H9 (cell line): ENCODE data around the gene MS4A7. TPM values are rescaled to one million over a fixed set of nuclear protein-coding genes. Genes with fewer than 3 reads are reported as not detected.

Source experiments
- DNase-seq: peaks from one replicate; pipeline ENCODE4 v3.0.0-alpha.2; 2017
- H2AFZ ChIP-seq: one replicate; pipeline ENCODE4 v1.6.1; 2013; ENCODE audit warnings: mild to moderate bottlenecking, low read length, control low read depth, moderate library complexity
- H2AK5ac ChIP-seq: 2 replicates; pipeline ENCODE4 v1.6.1; 2013; ENCODE audit warnings: low read length, control low read depth, mixed read lengths; ENCODE audit not compliant: insufficient read length
- H2BK120ac ChIP-seq: one replicate; pipeline ENCODE4 v1.6.1; 2013; ENCODE audit warnings: low read depth, mild to moderate bottlenecking, low read length, control low read depth, inconsistent platforms; ENCODE audit not compliant: poor library complexity, severe bottlenecking
- H2BK12ac ChIP-seq: 2 replicates; pipeline ENCODE4 v1.6.1; 2013; ENCODE audit warnings: low read length, control low read depth, mixed read lengths, low read depth; ENCODE audit not compliant: insufficient read length
- H2BK15ac ChIP-seq: 2 replicates; pipeline ENCODE4 v1.6.1; 2013; ENCODE audit warnings: low read depth, low read length, control low read depth
- H2BK20ac ChIP-seq: one replicate; pipeline ENCODE4 v1.6.1; 2013; ENCODE audit warnings: low read depth, mild to moderate bottlenecking, low read length, control low read depth, inconsistent platforms; ENCODE audit not compliant: poor library complexity, severe bottlenecking
- H2BK5ac ChIP-seq: 2 replicates; pipeline ENCODE4 v1.6.1; 2013; ENCODE audit warnings: low read length, control low read depth, mixed read lengths; ENCODE audit not compliant: insufficient read length
- H3K14ac ChIP-seq: 2 replicates; pipeline ENCODE4 v1.6.1; 2013; ENCODE audit warnings: low read length, control low read depth; ENCODE audit not compliant: insufficient read depth
- H3K18ac ChIP-seq: 2 replicates; pipeline ENCODE4 v1.6.1; 2013; ENCODE audit warnings: low read depth, mild to moderate bottlenecking, mixed read lengths, low read length, control low read depth; ENCODE audit not compliant: insufficient read length
- H3K23ac ChIP-seq: 2 replicates; pipeline ENCODE4 v1.6.1; 2013; ENCODE audit warnings: low read length, control low read depth, mixed read lengths, low read depth; ENCODE audit not compliant: insufficient read length
- H3K23me2 ChIP-seq: 2 replicates; pipeline ENCODE4 v1.6.1; 2013; ENCODE audit warnings: low read depth, mild to moderate bottlenecking, mixed read lengths, low read length, control low read depth; ENCODE audit not compliant: insufficient read length, poor library complexity, severe bottlenecking
- H3K27ac ChIP-seq: 2 replicates; pipeline ENCODE4 v1.5.1; 2013; ENCODE audit warnings: low read length, control low read depth, mixed read lengths, low read depth; ENCODE audit not compliant: insufficient read length
- H3K27me3 ChIP-seq: 2 replicates; pipeline ENCODE4 v1.6.1; 2013; ENCODE audit warnings: low read length, control low read depth, inconsistent platforms; ENCODE audit not compliant: insufficient read depth
- H3K4ac ChIP-seq: 2 replicates; pipeline ENCODE4 v1.6.1; 2013; ENCODE audit warnings: low read depth, mild to moderate bottlenecking, control low read depth, inconsistent platforms, low read length, moderate library complexity
- H3K4me1 ChIP-seq: 2 replicates; pipeline ENCODE4 v1.6.1; 2013; ENCODE audit warnings: low read length, control low read depth, inconsistent platforms; ENCODE audit not compliant: insufficient read depth
- H3K4me2 ChIP-seq: 2 replicates; pipeline ENCODE4 v1.6.1; 2013; ENCODE audit warnings: low read length, control low read depth, mixed read lengths; ENCODE audit not compliant: insufficient read length, insufficient read depth
- H3K56ac ChIP-seq: 2 replicates; pipeline ENCODE4 v1.6.1; 2013; ENCODE audit warnings: low read depth, mild to moderate bottlenecking, mixed read lengths, low read length, control low read depth; ENCODE audit not compliant: insufficient read length
- H3K79me1 ChIP-seq: 2 replicates; pipeline ENCODE4 v1.6.1; 2013; ENCODE audit warnings: low read depth, mild to moderate bottlenecking, moderate library complexity, low read length, control low read depth, inconsistent platforms; ENCODE audit not compliant: insufficient read depth, poor library complexity, severe bottlenecking
- H3K79me2 ChIP-seq: 2 replicates; pipeline ENCODE4 v1.6.1; 2013; ENCODE audit warnings: low read length, control low read depth, inconsistent platforms; ENCODE audit not compliant: insufficient read depth
- H3K9ac ChIP-seq: 2 replicates; pipeline ENCODE4 v1.6.1; 2013; ENCODE audit warnings: low read length, control low read depth, mixed read lengths; ENCODE audit not compliant: insufficient read length; ENCODE audit errors: extremely low read depth
- H3K9me3 ChIP-seq: one replicate; pipeline ENCODE4 v1.6.1; 2013; ENCODE audit warnings: low read depth, low read length, inconsistent platforms; ENCODE audit not compliant: control insufficient read depth
- H3T11ph ChIP-seq: one replicate; pipeline ENCODE4 v1.6.1; 2013; ENCODE audit warnings: mild to moderate bottlenecking, low read length, control low read depth, inconsistent platforms
- H4K20me1 ChIP-seq: one replicate; pipeline ENCODE4 v1.6.1; 2013; ENCODE audit not compliant: control insufficient read depth, insufficient read length, insufficient read depth
- H4K5ac ChIP-seq: 2 replicates; pipeline ENCODE4 v1.6.1; 2013; ENCODE audit warnings: low read depth, mild to moderate bottlenecking, mixed read lengths, low read length, control low read depth; ENCODE audit not compliant: insufficient read length
- H4K8ac ChIP-seq: replicated peaks from 2 replicates; pipeline ENCODE4 v1.6.1; 2013; ENCODE audit warnings: low read length, control low read depth, mixed read lengths, low read depth; ENCODE audit not compliant: insufficient read length
- H4K91ac ChIP-seq: 2 replicates; pipeline ENCODE4 v1.6.1; 2013; ENCODE audit warnings: low read depth, mild to moderate bottlenecking, moderate library complexity, mixed read lengths, low read length, control low read depth; ENCODE audit not compliant: insufficient read length
- H3K27ac Mint-ChIP-seq, 3 experiments: 2 replicates in 2 of 3; 3 replicates in 1 of 3; pipeline ENCODE4 v1.8.0; 2020 to 2021; ENCODE audit warnings: mixed read lengths in 3 of 3, mild to moderate bottlenecking in 1 of 3, moderate library complexity in 1 of 3
- H3K27me3 Mint-ChIP-seq: 2 replicates; pipeline ENCODE4 v1.8.0; 2021; ENCODE audit warnings: low read depth, mild to moderate bottlenecking, moderate library complexity, mixed read lengths
- H3K36me3 Mint-ChIP-seq, 3 experiments: 2 replicates in 2 of 3; 3 replicates in 1 of 3; pipeline ENCODE4 v1.8.0; 2020 to 2021; ENCODE audit warnings: low read depth in 3 of 3, mixed read lengths in 3 of 3; ENCODE audit not compliant: insufficient read depth in 1 of 3
- H3K4me1 Mint-ChIP-seq, 2 experiments: 2 replicates each; pipeline ENCODE4 v1.8.0; 2020; ENCODE audit warnings: mixed read lengths in 2 of 2
- H3K4me3 Mint-ChIP-seq, 2 experiments: 2 replicates in 1 of 2; 3 replicates in 1 of 2; pipeline ENCODE4 v1.8.0; 2020 to 2021; ENCODE audit warnings: mild to moderate bottlenecking in 2 of 2, mixed read lengths in 2 of 2, moderate library complexity in 1 of 2
- H3K9me3 Mint-ChIP-seq, 2 experiments: 2 replicates in 1 of 2; 3 replicates in 1 of 2; pipeline ENCODE4 v1.8.0; 2020; ENCODE audit warnings: mild to moderate bottlenecking in 2 of 2, mixed read lengths in 2 of 2, moderate library complexity in 1 of 2
- total RNA-seq: library from RNA; stranded (reverse); gene quantifications from 2 replicates; pipeline ENCODE4 v1.2.1, GENCODE V29; 2021
- TF ChIP-seq, protein P1 (sequence below): fragments of 200-600 bp; sonication (generic); conservative IDR thresholded peaks from 3 replicates; pipeline ENCODE4 v1.8.0; 2021; ENCODE audit warnings: antibody characterized with exemption, mild to moderate bottlenecking

The MS4A7 gene
- total RNA-seq, 1 experiment from 2014 or later = not detected

DNA sequence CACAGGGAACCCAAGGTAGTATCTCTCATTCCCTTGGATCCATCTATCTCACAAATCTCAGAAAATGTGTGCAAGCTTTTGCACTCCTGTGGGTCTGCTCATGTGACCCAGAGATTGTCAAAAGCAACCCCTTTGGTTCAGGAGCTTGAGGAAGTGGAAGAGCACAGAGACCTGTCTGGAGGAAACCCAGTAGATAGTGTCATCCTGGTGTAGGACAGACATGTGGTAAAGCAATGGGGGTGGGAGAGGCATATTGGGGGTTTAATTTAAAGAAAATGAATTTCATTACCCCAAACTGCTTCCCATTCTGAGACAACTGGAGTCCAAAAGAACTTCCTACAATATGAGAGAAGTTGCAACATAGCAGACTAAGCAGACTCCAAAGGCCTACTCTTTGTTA, 12.1 kb downstream of the MS4A7 start:
- H3K9me3 ChIP-seq = no peaks in the 10 kb centered on the region
- no peak overlapping the region for H3K18ac ChIP-seq
- Mint-ChIP-seq H3K27me3 (no peaks in the 10 kb centered on the region), H3K4me3 (no peak overlapping the region), H3K27ac (no peak overlapping the region; a peak in 1 of 7 replicates), H3K4me1 (peaks cover 3 to 4% of the 10 kb centered on the region in 2 experiments), H3K9me3 (no peaks in the 10 kb centered on the region), H3K36me3 (no peaks in the 10 kb centered on the region)
- no peaks in the 10 kb centered on the region for H3K79me2 ChIP-seq
- H2BK120ac ChIP-seq = no peak overlapping the region
- H2BK15ac ChIP-seq = no peak overlapping the region
- no peak overlapping the region for H3K56ac ChIP-seq
- no peak for DNase-seq
- H4K8ac ChIP-seq = no peak overlapping the region
- no peaks in the 10 kb centered on the region for H3K79me1 ChIP-seq
- H3K27ac ChIP-seq = no peak overlapping the region
- H2AK5ac ChIP-seq = no peak overlapping the region
- no peaks in the 10 kb centered on the region for H4K20me1 ChIP-seq
- H3K4me2 ChIP-seq = no peak overlapping the region
- no peak overlapping the region for H2BK20ac ChIP-seq
- TF ChIP-seq, protein P1, sequence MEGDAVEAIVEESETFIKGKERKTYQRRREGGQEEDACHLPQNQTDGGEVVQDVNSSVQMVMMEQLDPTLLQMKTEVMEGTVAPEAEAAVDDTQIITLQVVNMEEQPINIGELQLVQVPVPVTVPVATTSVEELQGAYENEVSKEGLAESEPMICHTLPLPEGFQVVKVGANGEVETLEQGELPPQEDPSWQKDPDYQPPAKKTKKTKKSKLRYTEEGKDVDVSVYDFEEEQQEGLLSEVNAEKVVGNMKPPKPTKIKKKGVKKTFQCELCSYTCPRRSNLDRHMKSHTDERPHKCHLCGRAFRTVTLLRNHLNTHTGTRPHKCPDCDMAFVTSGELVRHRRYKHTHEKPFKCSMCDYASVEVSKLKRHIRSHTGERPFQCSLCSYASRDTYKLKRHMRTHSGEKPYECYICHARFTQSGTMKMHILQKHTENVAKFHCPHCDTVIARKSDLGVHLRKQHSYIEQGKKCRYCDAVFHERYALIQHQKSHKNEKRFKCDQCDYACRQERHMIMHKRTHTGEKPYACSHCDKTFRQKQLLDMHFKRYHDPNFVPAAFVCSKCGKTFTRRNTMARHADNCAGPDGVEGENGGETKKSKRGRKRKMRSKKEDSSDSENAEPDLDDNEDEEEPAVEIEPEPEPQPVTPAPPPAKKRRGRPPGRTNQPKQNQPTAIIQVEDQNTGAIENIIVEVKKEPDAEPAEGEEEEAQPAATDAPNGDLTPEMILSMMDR = no peak
- no peak overlapping the region for H3K4ac ChIP-seq
- H3K14ac ChIP-seq = no peak overlapping the region
- no peak overlapping the region for H2BK12ac ChIP-seq
- no peak overlapping the region for H4K91ac ChIP-seq
- no peak overlapping the region for H2BK5ac ChIP-seq
- no peaks in the 10 kb centered on the region for H3K4me1 ChIP-seq
- no peak overlapping the region for H2AFZ ChIP-seq
- H4K5ac ChIP-seq = no peak overlapping the region
- H3K9ac ChIP-seq = no peak overlapping the region
- no peaks in the 10 kb centered on the region for H3K23me2 ChIP-seq
- H3T11ph ChIP-seq = no peak overlapping the region
- no peak overlapping the region for H3K23ac ChIP-seq
- H3K27me3 ChIP-seq = no peaks in the 10 kb centered on the region
